Neuronal stem cell (in vitro differentiated cells): ENCODE data around the gene PPP2R3C.
"Not testable (repeated sequence)": the region's sequence is repeated elsewhere in the genome, so short reads cannot be mapped to it uniquely, and the experiment has no call there.

ENCODE experiments used
- DNase-seq: peaks from one replicate; pipeline ENCODE4 v3.0.0-alpha.2; 2013; ENCODE audit warnings: low spot score
- H2AFZ ChIP-seq: one replicate; pipeline ENCODE4 v1.6.1; 2013; ENCODE audit warnings: mild to moderate bottlenecking, low read length, inconsistent platforms
- H2AK5ac ChIP-seq: 2 replicates; pipeline ENCODE4 v1.6.1; 2013; ENCODE audit warnings: low read depth, mild to moderate bottlenecking, inconsistent platforms, low read length, moderate library complexity, mixed read lengths
- H2BK120ac ChIP-seq: 2 replicates; pipeline ENCODE4 v1.6.1; 2013; ENCODE audit warnings: low read depth, mild to moderate bottlenecking, inconsistent platforms, low read length, moderate library complexity, mixed read lengths
- H2BK12ac ChIP-seq: one replicate; pipeline ENCODE4 v1.6.1; 2013; ENCODE audit warnings: low read length, inconsistent platforms
- H2BK15ac ChIP-seq: 2 replicates; pipeline ENCODE4 v1.6.1; 2013; ENCODE audit warnings: mild to moderate bottlenecking, low read length, inconsistent platforms, mixed read lengths
- H2BK5ac ChIP-seq: one replicate; pipeline ENCODE4 v1.6.1; 2013; ENCODE audit warnings: inconsistent platforms, mild to moderate bottlenecking, low read length, moderate library complexity
- H3K14ac ChIP-seq: one replicate; pipeline ENCODE4 v1.6.1; 2013; ENCODE audit warnings: low read length, inconsistent platforms
- H3K18ac ChIP-seq: 2 replicates; pipeline ENCODE4 v1.6.1; 2013; ENCODE audit warnings: low read length, inconsistent platforms
- H3K23ac ChIP-seq: 2 replicates; pipeline ENCODE4 v1.6.1; 2013; ENCODE audit warnings: low read depth, mild to moderate bottlenecking, mixed read lengths, low read length, inconsistent platforms; ENCODE audit not compliant: poor library complexity
- H3K27ac ChIP-seq: replicated peaks from 3 replicates; pipeline ENCODE4 v1.5.1; 2013; ENCODE audit warnings: low read length, inconsistent platforms
- H3K27me3 ChIP-seq, 3 experiments: 2 replicates each; pipeline ENCODE4 v1.6.1; 2013; ENCODE audit warnings: low read length in 3 of 3, mild to moderate bottlenecking in 2 of 3, inconsistent platforms in 1 of 3, low read depth in 1 of 3, mixed read lengths in 1 of 3, moderate library complexity in 1 of 3; ENCODE audit not compliant: control insufficient read depth in 3 of 3, insufficient read depth in 3 of 3
- H3K36me3 ChIP-seq, 2 donors: replicated peaks in 1 of 2; 2 replicates each; pipeline ENCODE4 v1.6.1; 2013; ENCODE audit warnings: low read length in 2 of 2; ENCODE audit not compliant: control insufficient read depth in 2 of 2, insufficient read depth in 2 of 2
- H3K4ac ChIP-seq: 2 replicates; pipeline ENCODE4 v1.6.1; 2013; ENCODE audit warnings: inconsistent platforms, mild to moderate bottlenecking, low read length, moderate library complexity
- H3K4me1 ChIP-seq, 2 donors: 1 replicate in 1 of 2; 2 replicates in 1 of 2; pipeline ENCODE4 v1.6.1; 2013; ENCODE audit warnings: low read length in 2 of 2, low read depth in 1 of 2; ENCODE audit not compliant: control insufficient read depth in 2 of 2, insufficient read depth in 1 of 2
- H3K4me2 ChIP-seq: one replicate; pipeline ENCODE4 v1.6.1; 2013; ENCODE audit warnings: mild to moderate bottlenecking, low read length, inconsistent platforms; ENCODE audit not compliant: insufficient read depth, poor library complexity, severe bottlenecking
- H3K4me3 ChIP-seq, 2 donors: 2 replicates each; pipeline ENCODE4 v1.5.1; 2013; ENCODE audit warnings: low read length in 2 of 2, mild to moderate bottlenecking in 2 of 2, inconsistent platforms in 1 of 2, moderate library complexity in 1 of 2
- H3K79me1 ChIP-seq: one replicate; pipeline ENCODE4 v1.6.1; 2013; ENCODE audit warnings: low read depth, mild to moderate bottlenecking, inconsistent platforms, low read length, moderate library complexity
- H3K9ac ChIP-seq: one replicate; pipeline ENCODE4 v1.6.1; 2013; ENCODE audit warnings: mild to moderate bottlenecking, low read depth, low read length, inconsistent platforms; ENCODE audit not compliant: poor library complexity
- H3K9me3 ChIP-seq, 2 donors: replicated peaks in 1 of 2; 2 replicates each; pipeline versions ENCODE3 to v1.6.1; 2013; ENCODE audit warnings: low read length in 2 of 2, mild to moderate bottlenecking in 2 of 2, inconsistent platforms in 1 of 2, low read depth in 1 of 2, mixed read lengths in 1 of 2, moderate library complexity in 1 of 2; ENCODE audit not compliant: control insufficient read depth in 2 of 2, insufficient read depth in 1 of 2
- H4K8ac ChIP-seq: one replicate; pipeline ENCODE4 v1.6.1; 2013; ENCODE audit warnings: low read depth, mild to moderate bottlenecking, inconsistent platforms, low read length, moderate library complexity
- H4K91ac ChIP-seq: one replicate; pipeline ENCODE4 v1.6.1; 2013; ENCODE audit warnings: low read length, low read depth, mild to moderate bottlenecking, inconsistent platforms; ENCODE audit not compliant: poor library complexity
- WGBS, 2 donors: extraction: QIAGEN DNeasy Blood & Tissue Kit; methylation state at CpG; one replicate each; pipeline ENCODE4 v1.1.7; 2013; ENCODE audit warnings: missing lambda C conversion rate in 2 of 2, mixed read lengths in 1 of 2; ENCODE audit not compliant: insufficient read length in 2 of 2, insufficient replicate concordance in 1 of 2; ENCODE audit errors: extremely low coverage in 2 of 2; 5-methylcytosine and 5-hydroxymethylcytosine counted together

PPP2R3C gene

DNA sequence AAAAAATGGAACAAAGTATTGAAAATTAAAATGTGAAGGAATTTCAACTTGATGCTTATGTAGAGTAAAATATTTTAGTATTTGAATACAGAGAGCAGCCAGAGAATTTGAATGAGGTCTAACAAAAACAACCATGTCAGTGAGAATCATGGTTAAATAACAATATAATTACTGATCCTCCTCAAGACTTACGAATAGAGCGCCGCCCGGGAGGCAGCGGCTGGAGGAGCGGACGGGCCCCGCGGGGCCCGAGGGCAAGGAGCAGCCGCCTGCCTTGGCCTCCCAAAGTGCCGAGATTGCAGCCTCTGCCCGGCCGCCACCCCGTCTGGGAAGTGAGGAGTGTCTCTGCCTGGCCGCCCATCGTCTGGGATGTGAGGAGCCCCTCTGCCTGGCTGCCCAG lies 83.5 kb downstream of the PPP2R3C start:
- not testable (repeated sequence) for H3K4ac ChIP-seq, H2BK120ac ChIP-seq, H3K9me3 ChIP-seq, H2BK5ac ChIP-seq, DNase-seq, H4K91ac ChIP-seq, H3K4me2 ChIP-seq, H2AK5ac ChIP-seq, H2AFZ ChIP-seq, H3K18ac ChIP-seq, H3K36me3 ChIP-seq, H3K4me1 ChIP-seq, H2BK15ac ChIP-seq, H2BK12ac ChIP-seq, H3K4me3 ChIP-seq, H3K9ac ChIP-seq, H3K27me3 ChIP-seq, H3K14ac ChIP-seq, H3K23ac ChIP-seq, H4K8ac ChIP-seq, H3K27ac ChIP-seq, H3K79me1 ChIP-seq
- no CpG with 5 or more reads among the region's 17 CpGs for WGBS, 2 donors
